Stomach smooth muscle (tissue), 2 donors: ENCODE data around the gene AGBL1.

Source experiments
- H3K27ac ChIP-seq: one replicate; pipeline ENCODE4 v1.7.0; 2013; ENCODE audit warnings: mild to moderate bottlenecking, low read length, inconsistent platforms
- H3K27me3 ChIP-seq, 2 donors: one replicate each; pipeline ENCODE4 v1.7.0; 2013; ENCODE audit warnings: low read length in 2 of 2; ENCODE audit not compliant: insufficient read depth in 2 of 2, control insufficient read depth in 1 of 2
- H3K36me3 ChIP-seq, 2 donors: one replicate each; pipeline ENCODE4 v1.7.0; 2013; ENCODE audit warnings: low read length in 2 of 2; ENCODE audit not compliant: control insufficient read depth in 2 of 2, insufficient read depth in 2 of 2
- H3K4me1 ChIP-seq: one replicate; pipeline ENCODE4 v1.7.0; 2013; ENCODE audit warnings: low read length; ENCODE audit not compliant: control insufficient read depth, insufficient read depth
- H3K4me3 ChIP-seq, 2 donors: one replicate each; pipeline ENCODE4 v1.7.0; 2013; ENCODE audit warnings: low read length in 2 of 2
- H3K9ac ChIP-seq, 2 donors: one replicate each; pipeline ENCODE4 v1.7.0; 2013; ENCODE audit warnings: low read length in 2 of 2, mild to moderate bottlenecking in 1 of 2
- H3K9me3 ChIP-seq, 2 donors: one replicate each; pipeline ENCODE4 v1.7.0; 2013; ENCODE audit warnings: low read length in 2 of 2; ENCODE audit not compliant: control insufficient read depth in 2 of 2
- donor health status: healthy.
- donor health status: Pancreatic carcinoma.

The AGBL1 gene

DNA sequence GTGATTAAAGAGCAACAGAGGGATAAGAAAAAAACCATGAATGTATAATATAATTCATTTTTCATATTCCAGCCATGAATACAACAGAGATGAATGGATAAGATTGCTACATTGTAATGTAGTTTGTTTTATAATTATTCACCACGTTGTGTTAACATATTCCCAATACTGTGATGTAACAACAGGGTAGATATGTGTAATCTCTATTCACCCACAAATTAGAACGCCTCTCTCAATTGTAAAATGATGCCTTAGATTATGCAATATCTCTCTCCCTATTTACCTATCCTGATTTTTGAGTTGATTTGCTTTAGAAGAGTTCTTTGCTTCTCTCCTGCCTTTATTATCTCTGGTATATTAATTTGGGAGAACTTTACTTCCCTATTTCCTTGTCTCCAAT lies 193.6 kb downstream of the AGBL1 start:
- no peak overlapping the region for H3K27ac ChIP-seq

GRCh38 chr15:86275361-86275760 lies 195.7 kb downstream of the AGBL1 start:
- no peaks in the 10 kb centered on the region for H3K36me3 ChIP-seq

More for the DNA sequence above, 193.6 kb downstream of the AGBL1 start:
- H3K4me3 ChIP-seq = no peak overlapping the region
- no peak overlapping the region for H3K9ac ChIP-seq
- peaks cover 0 to 2% of the 10 kb centered on the region in 2 donors for H3K27me3 ChIP-seq
- no peaks in the 10 kb centered on the region for H3K9me3 ChIP-seq
- no peaks in the 10 kb centered on the region for H3K36me3 ChIP-seq
- no peaks in the 10 kb centered on the region for H3K4me1 ChIP-seq

DNA sequence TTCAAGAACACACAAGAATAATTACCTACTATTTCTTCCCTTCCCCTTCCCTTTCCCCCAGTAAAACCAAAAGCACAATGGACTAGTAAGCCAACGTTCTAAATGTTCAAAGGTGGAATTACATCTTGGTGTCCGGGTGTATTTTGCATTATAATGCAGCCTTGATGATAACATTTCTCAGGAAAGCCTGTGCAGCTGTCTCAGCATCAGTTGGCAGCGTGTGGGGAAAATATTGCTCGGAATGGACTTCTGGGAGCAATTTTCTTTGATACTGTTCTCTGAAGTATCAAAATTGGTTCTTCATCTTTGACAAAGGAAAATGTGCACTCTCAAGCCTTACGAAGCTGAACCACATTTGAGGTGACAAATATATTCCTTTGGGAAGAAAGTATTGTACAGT lies 198.9 kb downstream of the AGBL1 start:
- H3K4me1 ChIP-seq = no peaks in the 10 kb centered on the region
- H3K9me3 ChIP-seq = no peaks in the 10 kb centered on the region
- H3K4me3 ChIP-seq = no peak overlapping the region
- no peaks in the 10 kb centered on the region for H3K27me3 ChIP-seq
- H3K9ac ChIP-seq = no peak overlapping the region
- no peaks in the 10 kb centered on the region for H3K36me3 ChIP-seq
- no peak overlapping the region for H3K27ac ChIP-seq

More at GRCh38 chr15:86275361-86275760, 195.7 kb downstream of the AGBL1 start:
- no peak overlapping the region for H3K27ac ChIP-seq
- no peaks in the 10 kb centered on the region for H3K4me1 ChIP-seq
- no peak overlapping the region for H3K4me3 ChIP-seq
- H3K9me3 ChIP-seq = no peaks in the 10 kb centered on the region
- no peak overlapping the region for H3K9ac ChIP-seq
- H3K27me3 ChIP-seq = no peaks in the 10 kb centered on the region

- no peaks in the 10 kb centered on the region for H3K36me3 ChIP-seq
- no peak overlapping the region for H3K27ac ChIP-seq
- no peaks in the 10 kb centered on the region for H3K9me3 ChIP-seq
- no peak overlapping the region for H3K4me3 ChIP-seq
- no peak overlapping the region for H3K9ac ChIP-seq
- no peaks in the 10 kb centered on the region for H3K27me3 ChIP-seq
- no peaks in the 10 kb centered on the region for H3K4me1 ChIP-seq
These were observed 205.0 kb downstream of the AGBL1 start for GRCh38 chr15:86284635-86285034.

- Histone ChIP-seq H3K27me3 (peaks cover 0 to 2% of the 10 kb centered on the region in 2 donors), H3K4me1 (no peaks in the 10 kb centered on the region), H3K9me3 (no peaks in the 10 kb centered on the region), H3K4me3 (no peak overlapping the region), H3K27ac (no peak overlapping the region), H3K9ac (no peak overlapping the region), H3K36me3 (no peaks in the 10 kb centered on the region)
These were observed 215.8 kb downstream of the AGBL1 start for GRCh38 chr15:86295511-86295910.

DNA sequence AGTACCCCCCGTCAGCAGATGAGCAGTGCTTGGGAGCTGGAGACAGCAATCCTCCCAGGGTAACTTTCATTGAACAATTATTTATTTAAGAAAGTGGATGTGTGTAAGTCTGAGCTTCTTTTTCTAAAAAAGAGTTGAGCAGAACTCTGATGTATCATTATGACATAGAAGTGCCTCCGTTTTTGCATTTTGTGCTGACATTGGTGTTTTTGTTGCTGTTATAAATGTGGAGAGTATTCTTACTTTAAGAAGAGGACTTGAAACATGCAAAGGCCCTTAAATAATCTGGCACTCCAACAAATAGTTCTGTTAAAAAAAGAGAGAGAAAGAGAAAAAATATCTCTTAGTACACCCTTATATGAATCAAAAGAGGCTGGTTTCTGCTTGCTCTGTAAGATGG lies 217.1 kb downstream of the AGBL1 start:
- H3K9me3 ChIP-seq = no peaks in the 10 kb centered on the region
- H3K4me3 ChIP-seq = no peak overlapping the region
- H3K27me3 ChIP-seq = peaks cover 0 to 2% of the 10 kb centered on the region in 2 donors
- H3K4me1 ChIP-seq = no peaks in the 10 kb centered on the region
- no peaks in the 10 kb centered on the region for H3K36me3 ChIP-seq
- H3K27ac ChIP-seq = no peak overlapping the region
- H3K9ac ChIP-seq = no peak overlapping the region

GRCh38 chr15:86300390-86301125 lies 220.9 kb downstream of the AGBL1 start:
- no peaks in the 10 kb centered on the region for H3K27me3 ChIP-seq
- no peak overlapping the region for H3K9ac ChIP-seq
- H3K9me3 ChIP-seq = no peaks in the 10 kb centered on the region
- H3K4me3 ChIP-seq = no peak overlapping the region
- no peaks in the 10 kb centered on the region for H3K4me1 ChIP-seq
- no peak overlapping the region for H3K27ac ChIP-seq
- H3K36me3 ChIP-seq = no peaks in the 10 kb centered on the region

GRCh38 chr15:86311568-86312280 lies 232.1 kb downstream of the AGBL1 start:
- peaks cover 0 to 2% of the 10 kb centered on the region in 2 donors for H3K9me3 ChIP-seq

GRCh38 chr15:86312486-86312885 lies 232.8 kb downstream of the AGBL1 start:
- peaks cover 0 to 2% of the 10 kb centered on the region in 2 donors for H3K9me3 ChIP-seq
- no peaks in the 10 kb centered on the region for H3K36me3 ChIP-seq
- H3K27me3 ChIP-seq = no peaks in the 10 kb centered on the region
- H3K27ac ChIP-seq = no peak overlapping the region
- H3K4me3 ChIP-seq = no peak overlapping the region
- H3K4me1 ChIP-seq = no peaks in the 10 kb centered on the region
- H3K9ac ChIP-seq = no peak overlapping the region

More at GRCh38 chr15:86311568-86312280, 232.1 kb downstream of the AGBL1 start:
- no peaks in the 10 kb centered on the region for H3K36me3 ChIP-seq
- no peaks in the 10 kb centered on the region for H3K27me3 ChIP-seq
- H3K9ac ChIP-seq = no peak overlapping the region
- no peak overlapping the region for H3K4me3 ChIP-seq
- no peaks in the 10 kb centered on the region for H3K4me1 ChIP-seq
- H3K27ac ChIP-seq = no peak overlapping the region

DNA sequence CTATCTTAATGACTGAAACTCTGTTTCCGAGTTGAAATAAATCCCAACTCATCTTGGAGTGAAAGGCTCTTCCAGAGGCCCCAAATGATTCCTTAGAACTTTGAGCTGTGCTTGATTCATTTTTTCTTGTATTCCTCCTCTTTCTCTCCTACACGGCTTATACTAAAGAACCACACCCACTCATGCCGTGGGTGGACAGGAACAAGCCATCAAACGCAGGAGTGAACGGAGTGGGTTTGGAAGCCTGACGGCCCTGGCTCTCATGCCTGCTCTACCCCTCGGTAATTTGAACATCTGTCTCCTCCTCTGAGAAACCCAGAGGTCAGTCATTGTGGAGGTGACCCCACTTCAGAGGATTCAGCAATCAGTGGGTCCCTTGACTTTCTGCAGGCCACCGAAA lies 236.5 kb downstream of the AGBL1 start:
- no peaks in the 10 kb centered on the region for H3K4me1 ChIP-seq
- peak overlapping the region; percentile 61 for H3K27ac ChIP-seq
- H3K36me3 ChIP-seq = no peaks in the 10 kb centered on the region
- no peak overlapping the region for H3K9ac ChIP-seq
- H3K9me3 ChIP-seq = peaks cover 0 to 2% of the 10 kb centered on the region in 2 donors
- H3K27me3 ChIP-seq = no peaks in the 10 kb centered on the region
- H3K4me3 ChIP-seq = no peak overlapping the region
